DMS 273 treated with DMSO at 0.1 percent for 48 hours (cell line): ENCODE data around the gene DNHD1.
"Not testable (repeated sequence)": the region's sequence is repeated elsewhere in the genome, so short reads cannot be mapped to it uniquely, and the experiment has no call there.

Experiments
- DNase-seq: peaks from one replicate; lab custom pipeline; 2025; lab: John Stamatoyannopoulos, UW

The DNHD1 gene

GRCh38 chr11:6481012-6481923 lies 15.8 kb upstream of the DNHD1 start, which contains the start of the genes ARFIP2 and TIMM10B:
Gene ARFIP2 (minus strand): TSS chr11:6481331. CDS start chr11:6480421, 910 bp downstream.
Gene TIMM10B (plus strand): TSS chr11:6481501. CDS start chr11:6481517, 16 bp downstream.
- peak; percentile 87 for DNase-seq

- no peak for DNase-seq
These were observed 15.2 kb upstream of the DNHD1 start for GRCh38 chr11:6481924-6482275.

- no peak for DNase-seq
These were observed 14.6 kb upstream of the DNHD1 start for GRCh38 chr11:6482441-6482840.

GRCh38 chr11:6483015-6483414 lies 14.1 kb upstream of the DNHD1 start:
- DNase-seq = no peak

GRCh38 chr11:6485661-6486060 lies 11.4 kb upstream of the DNHD1 start:
- DNase-seq = no peak

GRCh38 chr11:6486256-6486655 lies 10.8 kb upstream of the DNHD1 start:
- DNase-seq = no peak

GRCh38 chr11:6486938-6487337 lies 10.1 kb upstream of the DNHD1 start:
- DNase-seq = no peak

- no peak for DNase-seq
These were observed 8.7 kb upstream of the DNHD1 start for GRCh38 chr11:6488342-6488741.

- DNase-seq = no peak
These were observed 8.3 kb upstream of the DNHD1 start for GRCh38 chr11:6488821-6489220.

GRCh38 chr11:6489306-6489705 lies 7.8 kb upstream of the DNHD1 start:
- no peak for DNase-seq

GRCh38 chr11:6498121-6498520 lies 1.0 kb downstream of the DNHD1 start:
- DNase-seq = no peak

GRCh38 chr11:6498544-6498943 lies 1.5 kb downstream of the DNHD1 start:
- DNase-seq = no peak

- no peak for DNase-seq
These were observed 5.3 kb downstream of the DNHD1 start for GRCh38 chr11:6502382-6502781.

- DNase-seq = no peak
These were observed 7.1 kb downstream of the DNHD1 start for GRCh38 chr11:6504166-6504565.

- no peak for DNase-seq
These were observed 8.6 kb downstream of the DNHD1 start for GRCh38 chr11:6505577-6506240.

GRCh38 chr11:6516865-6517264 lies 19.8 kb downstream of the DNHD1 start:
- no peak for DNase-seq

GRCh38 chr11:6520265-6520664 lies 23.2 kb downstream of the DNHD1 start:
- DNase-seq = no peak

- not testable (repeated sequence) for DNase-seq
These were observed 24.9 kb downstream of the DNHD1 start for GRCh38 chr11:6521946-6522345.

- DNase-seq = no peak
These were observed 26.2 kb downstream of the DNHD1 start for GRCh38 chr11:6523253-6523652.

- DNase-seq = no peak
These were observed 29.5 kb downstream of the DNHD1 start for GRCh38 chr11:6526411-6527135.

- DNase-seq = no peak
These were observed 32.2 kb downstream of the DNHD1 start for GRCh38 chr11:6529266-6529665.

GRCh38 chr11:6530848-6531247 lies 33.8 kb downstream of the DNHD1 start:
- no peak for DNase-seq
